KMS-11 (cell line): ENCODE data around the gene TAB2.

Experiments used
- H2AFZ ChIP-seq: fragments of 200-600 bp; sonication (generic); 2 replicates; pipeline ENCODE4 v1.6.1; 2016; ENCODE audit warnings: antibody characterized with exemption, mixed run types, low read depth
- H3K27ac ChIP-seq: fragments of 200-600 bp; sonication (generic); 2 replicates; pipeline ENCODE4 v1.6.1; 2016; ENCODE audit warnings: mild to moderate bottlenecking, mixed run types
- H3K27me3 ChIP-seq: fragments of 200-600 bp; sonication (generic); 2 replicates; pipeline ENCODE4 v1.6.1; 2017; ENCODE audit warnings: mild to moderate bottlenecking, low read depth, mixed run types, moderate library complexity; ENCODE audit not compliant: insufficient read depth
- H3K36me3 ChIP-seq: fragments of 200-600 bp; sonication (generic); 2 replicates; pipeline ENCODE4 v1.6.1; 2017; ENCODE audit warnings: mild to moderate bottlenecking, mixed run types; ENCODE audit not compliant: insufficient read depth
- H3K4me1 ChIP-seq: fragments of 200-600 bp; sonication (generic); 2 replicates; pipeline ENCODE4 v1.6.1; 2016; ENCODE audit warnings: mild to moderate bottlenecking, low read depth, mixed run types; ENCODE audit not compliant: poor library complexity, severe bottlenecking
- H3K4me2 ChIP-seq: fragments of 200-600 bp; sonication (generic); 2 replicates; pipeline ENCODE4 v1.7.0; 2016; ENCODE audit warnings: mild to moderate bottlenecking, mixed run types
- H3K4me3 ChIP-seq: fragments of 200-600 bp; sonication (generic); IDR thresholded peaks from 2 replicates; pipeline ENCODE4 v1.6.1; 2017; ENCODE audit warnings: low read depth, low read length, mixed read lengths; ENCODE audit not compliant: insufficient read depth
- H3K79me2 ChIP-seq: fragments of 200-600 bp; sonication (generic); 2 replicates; pipeline ENCODE4 v1.6.1; 2016; ENCODE audit warnings: low read depth, mixed run types; ENCODE audit not compliant: insufficient read depth
- H3K9ac ChIP-seq: fragments of 200-600 bp; sonication (generic); 2 replicates; pipeline ENCODE4 v1.6.1; 2016; ENCODE audit warnings: mild to moderate bottlenecking, mixed run types
- H4K20me1 ChIP-seq: fragments of 200-600 bp; sonication (generic); 2 replicates; pipeline ENCODE4 v1.6.1; 2016; ENCODE audit warnings: mild to moderate bottlenecking, mixed run types; ENCODE audit not compliant: insufficient read depth
- TF ChIP-seq, protein P1 (sequence below): fragments of 200-600 bp; sonication (generic); conservative IDR thresholded peaks from 2 replicates; pipeline ENCODE4 v1.6.1; 2017; ENCODE audit warnings: low read depth, mild to moderate bottlenecking, antibody characterized with exemption, low read length, moderate library complexity, mixed read lengths

TAB2 gene

GRCh38 chr6:149449831-149450678 is 132.5 kb downstream of the TAB2 start:
- Histone ChIP-seq H3K4me2 (no peak overlapping the region), H3K27ac (no peak overlapping the region), H4K20me1 (no peaks in the 10 kb centered on the region), H3K27me3 (no peaks in the 10 kb centered on the region), H3K4me1 (no peaks in the 10 kb centered on the region), H3K79me2 (no peaks in the 10 kb centered on the region), H3K4me3 (no peak overlapping the region), H3K36me3 (no peaks in the 10 kb centered on the region), H3K9ac (no peak overlapping the region), H2AFZ (no peak overlapping the region)
- TF ChIP-seq, protein P1, sequence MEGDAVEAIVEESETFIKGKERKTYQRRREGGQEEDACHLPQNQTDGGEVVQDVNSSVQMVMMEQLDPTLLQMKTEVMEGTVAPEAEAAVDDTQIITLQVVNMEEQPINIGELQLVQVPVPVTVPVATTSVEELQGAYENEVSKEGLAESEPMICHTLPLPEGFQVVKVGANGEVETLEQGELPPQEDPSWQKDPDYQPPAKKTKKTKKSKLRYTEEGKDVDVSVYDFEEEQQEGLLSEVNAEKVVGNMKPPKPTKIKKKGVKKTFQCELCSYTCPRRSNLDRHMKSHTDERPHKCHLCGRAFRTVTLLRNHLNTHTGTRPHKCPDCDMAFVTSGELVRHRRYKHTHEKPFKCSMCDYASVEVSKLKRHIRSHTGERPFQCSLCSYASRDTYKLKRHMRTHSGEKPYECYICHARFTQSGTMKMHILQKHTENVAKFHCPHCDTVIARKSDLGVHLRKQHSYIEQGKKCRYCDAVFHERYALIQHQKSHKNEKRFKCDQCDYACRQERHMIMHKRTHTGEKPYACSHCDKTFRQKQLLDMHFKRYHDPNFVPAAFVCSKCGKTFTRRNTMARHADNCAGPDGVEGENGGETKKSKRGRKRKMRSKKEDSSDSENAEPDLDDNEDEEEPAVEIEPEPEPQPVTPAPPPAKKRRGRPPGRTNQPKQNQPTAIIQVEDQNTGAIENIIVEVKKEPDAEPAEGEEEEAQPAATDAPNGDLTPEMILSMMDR = no peak

DNA sequence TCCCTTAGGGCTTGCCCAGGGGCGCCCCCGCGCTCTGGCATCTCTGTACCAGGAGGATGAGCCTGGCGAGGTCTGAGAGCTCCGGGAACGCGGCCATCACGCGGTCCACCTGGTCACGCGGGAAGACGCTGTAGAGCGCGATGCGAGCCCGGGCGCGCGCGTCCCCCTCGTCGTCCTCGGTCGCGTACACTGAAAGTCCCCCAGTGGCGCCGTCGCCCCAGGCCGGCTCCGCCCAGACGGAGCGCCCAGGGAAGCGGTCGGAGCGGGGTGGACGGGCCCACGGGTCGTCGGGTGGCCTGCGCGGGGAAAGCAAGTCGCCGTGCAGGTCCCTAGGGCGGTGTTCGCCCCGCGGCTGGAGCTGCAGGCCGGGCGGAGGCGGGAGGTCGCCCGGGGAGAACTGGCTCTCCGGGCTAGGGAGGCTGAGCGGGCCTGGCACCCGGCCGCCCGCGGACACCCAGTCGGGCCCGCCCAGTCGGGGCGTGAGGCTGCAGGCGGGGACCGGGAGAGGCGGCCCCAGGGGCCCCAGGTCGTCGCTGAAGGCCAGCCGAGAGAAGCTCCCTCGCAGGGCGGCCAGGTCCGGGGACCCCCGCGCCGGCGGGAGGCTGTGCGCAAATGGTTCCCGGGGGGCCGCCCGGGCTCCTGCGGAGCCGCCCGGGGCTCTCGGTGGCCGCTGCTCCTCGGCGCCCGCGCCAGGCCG is 133.3 kb downstream of the TAB2 start:
- Histone ChIP-seq H3K79me2 (no peaks in the 10 kb centered on the region), H3K27me3 (no peaks in the 10 kb centered on the region), H2AFZ (no peak overlapping the region), H3K27ac (no peak overlapping the region), H3K36me3 (no peaks in the 10 kb centered on the region), H3K4me3 (no peak overlapping the region), H3K9ac (no peak overlapping the region), H4K20me1 (no peaks in the 10 kb centered on the region), H3K4me2 (no peak overlapping the region), H3K4me1 (no peaks in the 10 kb centered on the region)
- TF ChIP-seq, protein P1 = no peak

GRCh38 chr6:149451376-149452036 is 134.0 kb downstream of the TAB2 start:
- Histone ChIP-seq H3K36me3 (no peaks in the 10 kb centered on the region), H3K4me2 (no peak overlapping the region), H2AFZ (no peak overlapping the region), H3K27ac (no peak overlapping the region), H3K4me3 (no peak overlapping the region), H3K79me2 (no peaks in the 10 kb centered on the region), H3K9ac (no peak overlapping the region), H3K27me3 (no peaks in the 10 kb centered on the region), H3K4me1 (no peaks in the 10 kb centered on the region), H4K20me1 (no peaks in the 10 kb centered on the region)
- TF ChIP-seq, protein P1 = no peak

DNA sequence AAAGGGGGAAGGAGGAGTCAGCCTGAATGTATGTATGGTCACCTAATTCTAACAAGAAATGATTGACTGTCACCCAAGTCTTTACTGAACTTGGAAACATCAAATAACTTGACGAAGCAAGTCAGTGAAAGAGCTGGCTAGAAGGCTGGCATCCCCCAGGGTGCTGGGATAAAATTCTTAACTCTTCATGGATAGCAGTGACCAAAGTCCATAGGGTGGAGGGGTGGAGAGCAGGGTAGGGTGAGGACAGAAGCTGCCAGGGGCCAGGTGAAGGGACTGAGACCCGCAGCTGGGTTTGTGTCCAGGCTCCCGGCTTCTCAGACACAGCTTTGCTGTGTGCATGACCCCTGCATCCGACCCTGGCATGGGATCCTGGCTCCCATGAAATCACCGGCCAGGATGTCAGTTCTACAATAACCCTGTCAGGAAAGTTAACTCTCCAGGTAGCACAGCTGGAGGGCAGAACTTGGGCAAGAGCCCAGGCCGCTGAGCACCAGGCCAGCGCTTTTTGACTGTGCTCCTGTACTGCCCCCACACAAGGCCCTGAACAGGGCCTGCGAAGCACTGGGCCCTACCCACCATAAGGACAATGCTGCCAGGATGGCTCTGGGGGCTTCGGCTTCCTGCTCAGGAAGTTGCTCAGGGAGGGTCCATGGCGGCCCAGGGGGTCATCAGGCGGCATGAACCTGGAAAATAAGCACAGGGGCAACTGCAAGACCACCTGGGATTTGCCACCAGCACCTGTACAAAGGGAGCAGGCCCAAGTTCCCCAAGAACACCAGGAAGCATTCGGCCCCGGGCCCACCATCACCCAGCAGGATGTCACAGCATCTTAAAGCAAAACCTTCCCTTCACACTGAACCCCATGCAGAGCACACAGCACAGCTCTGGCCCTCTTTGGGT is 134.8 kb downstream of the TAB2 start:
- Histone ChIP-seq H3K9ac (no peak overlapping the region), H2AFZ (no peak overlapping the region), H3K36me3 (no peaks in the 10 kb centered on the region), H3K79me2 (no peaks in the 10 kb centered on the region), H3K27ac (no peak overlapping the region), H3K4me3 (no peak overlapping the region), H3K27me3 (no peaks in the 10 kb centered on the region), H4K20me1 (no peaks in the 10 kb centered on the region), H3K4me2 (no peak overlapping the region), H3K4me1 (no peaks in the 10 kb centered on the region)
- TF ChIP-seq, protein P1 = no peak
